Stimulated activated memory B cell treated with anti-CD40 and anti-IgM and Interleukin-4, amounts not matched to agents 10 μg/mL and 1 μg/mL and 100 μg/mL, for 72 hours (primary cell): Measurements from ENCODE around the gene NCF4.

Experiments
- ATAC-seq: fragments of 150-1000 bp; cut with Tn5 transposase; 2 replicates; pipeline ENCODE4 v1.10.0; 2021
- H3K27ac Mint-ChIP-seq: one replicate; pipeline ENCODE4 v1.8.0; 2022; ENCODE audit warnings: mild to moderate bottlenecking, mixed read lengths
- H3K27me3 Mint-ChIP-seq: one replicate; pipeline ENCODE4 v1.8.0; 2022; ENCODE audit warnings: mixed read lengths
- H3K36me3 Mint-ChIP-seq: one replicate; pipeline ENCODE4 v1.8.0; 2022; ENCODE audit warnings: mixed read lengths
- H3K4me1 Mint-ChIP-seq: one replicate; pipeline ENCODE4 v1.8.0; 2022; ENCODE audit warnings: mixed read lengths
- H3K4me3 Mint-ChIP-seq: one replicate; pipeline ENCODE4 v1.8.0; 2022; ENCODE audit warnings: mild to moderate bottlenecking, moderate library complexity, mixed read lengths
- H3K9me3 Mint-ChIP-seq: one replicate; pipeline ENCODE4 v1.8.0; 2022; ENCODE audit warnings: mixed read lengths

The NCF4 gene

GRCh38 chr22:36829370-36830002 is 31.3 kb upstream of the NCF4 start:
- no peak for ATAC-seq
- Mint-ChIP-seq H3K27ac (no peak overlapping the region), H3K4me1 (peaks cover 14% of the 10 kb centered on the region), H3K9me3 (peaks cover 9% of the 10 kb centered on the region), H3K27me3 (peaks cover 44% of the 10 kb centered on the region), H3K36me3 (peaks cover 6% of the 10 kb centered on the region), H3K4me3 (no peak overlapping the region)

GRCh38 chr22:36830601-36831000 is 30.2 kb upstream of the NCF4 start:
- peaks cover 33% of the 10 kb centered on the region for H3K27me3 Mint-ChIP-seq
- H3K36me3 Mint-ChIP-seq: peaks cover 6% of the 10 kb centered on the region
- H3K4me3 Mint-ChIP-seq: no peak overlapping the region
- peaks cover 9% of the 10 kb centered on the region for H3K9me3 Mint-ChIP-seq
- ATAC-seq: no peak
- no peak overlapping the region for H3K27ac Mint-ChIP-seq
- H3K4me1 Mint-ChIP-seq: peaks cover 14% of the 10 kb centered on the region

GRCh38 chr22:36831206-36831605 is 29.6 kb upstream of the NCF4 start:
- no peak overlapping the region for H3K27ac Mint-ChIP-seq
- H3K36me3 Mint-ChIP-seq: peaks cover 6% of the 10 kb centered on the region
- ATAC-seq: no peak
- H3K4me1 Mint-ChIP-seq: peaks cover 14% of the 10 kb centered on the region
- H3K27me3 Mint-ChIP-seq: peaks cover 33% of the 10 kb centered on the region
- H3K4me3 Mint-ChIP-seq: no peak overlapping the region
- peaks cover 9% of the 10 kb centered on the region for H3K9me3 Mint-ChIP-seq

GRCh38 chr22:36831717-36832116 is 29.1 kb upstream of the NCF4 start:
- Mint-ChIP-seq H3K9me3 (peaks cover 9% of the 10 kb centered on the region), H3K27ac (no peak overlapping the region)

GRCh38 chr22:36833073-36833472 is 27.7 kb upstream of the NCF4 start:
- H3K36me3 Mint-ChIP-seq: peaks cover 13% of the 10 kb centered on the region
- peak; percentile 79 for ATAC-seq

More at GRCh38 chr22:36831717-36832116, 29.1 kb upstream of the NCF4 start:
- Mint-ChIP-seq H3K4me1 (peaks cover 14% of the 10 kb centered on the region), H3K4me3 (no peak overlapping the region), H3K27me3 (peaks cover 33% of the 10 kb centered on the region), H3K36me3 (peaks cover 6% of the 10 kb centered on the region)
- ATAC-seq: no peak

GRCh38 chr22:36835903-36836302 is 24.9 kb upstream of the NCF4 start:
- no peak overlapping the region for H3K27ac Mint-ChIP-seq
- H3K27me3 Mint-ChIP-seq: peaks cover 9% of the 10 kb centered on the region
- peaks cover 27% of the 10 kb centered on the region for H3K4me1 Mint-ChIP-seq
- H3K36me3 Mint-ChIP-seq: peaks cover 15% of the 10 kb centered on the region
- H3K9me3 Mint-ChIP-seq: peaks cover 23% of the 10 kb centered on the region
- ATAC-seq: no peak
- H3K4me3 Mint-ChIP-seq: no peak overlapping the region

More at GRCh38 chr22:36833073-36833472, 27.7 kb upstream of the NCF4 start:
- Mint-ChIP-seq H3K27me3 (peaks cover 33% of the 10 kb centered on the region), H3K9me3 (peaks cover 16% of the 10 kb centered on the region), H3K4me3 (no peak overlapping the region), H3K4me1 (peaks cover 14% of the 10 kb centered on the region), H3K27ac (peak overlapping the region; percentile 47)

- no peak for ATAC-seq
- Mint-ChIP-seq H3K4me1 (peaks cover 16% of the 10 kb centered on the region), H3K27me3 (peaks cover 13% of the 10 kb centered on the region), H3K36me3 (peaks cover 11% of the 10 kb centered on the region), H3K9me3 (peaks cover 20% of the 10 kb centered on the region), H3K27ac (peak overlapping the region; percentile 13), H3K4me3 (no peak overlapping the region)
Observed at GRCh38 chr22:36838119-36839030, 22.4 kb upstream of the NCF4 start.

GRCh38 chr22:36839356-36840073 is 21.3 kb upstream of the NCF4 start:
- ATAC-seq: peak; percentile 87
- Mint-ChIP-seq H3K9me3 (peaks cover 17% of the 10 kb centered on the region), H3K4me1 (peaks cover 13% of the 10 kb centered on the region), H3K36me3 (peaks cover 9% of the 10 kb centered on the region), H3K27ac (peak overlapping the region; percentile 18), H3K4me3 (peak overlapping the region; percentile 2), H3K27me3 (peaks cover 25% of the 10 kb centered on the region)

- peak overlapping the region; percentile 18 for H3K27ac Mint-ChIP-seq
- H3K4me3 Mint-ChIP-seq: peak overlapping the region; percentile 2
- no peak for ATAC-seq
- H3K36me3 Mint-ChIP-seq: peaks cover 9% of the 10 kb centered on the region
- peaks cover 13% of the 10 kb centered on the region for H3K4me1 Mint-ChIP-seq
- peaks cover 17% of the 10 kb centered on the region for H3K9me3 Mint-ChIP-seq
- peaks cover 28% of the 10 kb centered on the region for H3K27me3 Mint-ChIP-seq
Observed at GRCh38 chr22:36840106-36840505, 20.7 kb upstream of the NCF4 start.

- no peak overlapping the region for H3K27ac Mint-ChIP-seq
- peaks cover 3% of the 10 kb centered on the region for H3K9me3 Mint-ChIP-seq
- no peak for ATAC-seq
- no peaks in the 10 kb centered on the region for H3K4me1 Mint-ChIP-seq
- H3K27me3 Mint-ChIP-seq: peaks cover 73% of the 10 kb centered on the region
- no peaks in the 10 kb centered on the region for H3K36me3 Mint-ChIP-seq
- no peak overlapping the region for H3K4me3 Mint-ChIP-seq
Observed at GRCh38 chr22:36846271-36846670, 14.5 kb upstream of the NCF4 start.

- no peak for ATAC-seq
- peaks cover 3% of the 10 kb centered on the region for H3K9me3 Mint-ChIP-seq
- H3K27me3 Mint-ChIP-seq: peaks cover 68% of the 10 kb centered on the region
- no peaks in the 10 kb centered on the region for H3K4me1 Mint-ChIP-seq
- no peaks in the 10 kb centered on the region for H3K36me3 Mint-ChIP-seq
- no peak overlapping the region for H3K27ac Mint-ChIP-seq
- H3K4me3 Mint-ChIP-seq: no peak overlapping the region
Observed at GRCh38 chr22:36846949-36847348, 13.9 kb upstream of the NCF4 start.

- no peaks in the 10 kb centered on the region for H3K9me3 Mint-ChIP-seq
- H3K4me1 Mint-ChIP-seq: peaks cover 8% of the 10 kb centered on the region
- H3K36me3 Mint-ChIP-seq: no peaks in the 10 kb centered on the region
- no peak overlapping the region for H3K4me3 Mint-ChIP-seq
- no peak overlapping the region for H3K27ac Mint-ChIP-seq
- no peak for ATAC-seq
- peaks cover 45% of the 10 kb centered on the region for H3K27me3 Mint-ChIP-seq
Observed at GRCh38 chr22:36850056-36850455, 10.8 kb upstream of the NCF4 start.

GRCh38 chr22:36850682-36851081 is 10.1 kb upstream of the NCF4 start:
- Mint-ChIP-seq H3K36me3 (no peaks in the 10 kb centered on the region), H3K27me3 (peaks cover 43% of the 10 kb centered on the region), H3K4me1 (peaks cover 8% of the 10 kb centered on the region), H3K4me3 (no peak overlapping the region), H3K9me3 (no peaks in the 10 kb centered on the region), H3K27ac (no peak overlapping the region)
- ATAC-seq: no peak

- H3K36me3 Mint-ChIP-seq: no peaks in the 10 kb centered on the region
- H3K9me3 Mint-ChIP-seq: no peaks in the 10 kb centered on the region
- H3K27me3 Mint-ChIP-seq: peaks cover 30% of the 10 kb centered on the region
- peaks cover 23% of the 10 kb centered on the region for H3K4me1 Mint-ChIP-seq
- H3K4me3 Mint-ChIP-seq: no peak overlapping the region
- H3K27ac Mint-ChIP-seq: peak overlapping the region; percentile 86
- no peak for ATAC-seq
Observed at GRCh38 chr22:36852056-36852973, 8.5 kb upstream of the NCF4 start.
